Measurements from ENCODE around the gene DMD.

- TF ChIP-seq MAX (IDR thresholded peaks at IDR 0.05) (no peak), CTCF (IDR thresholded peaks at IDR 0.05; ENCODE audit: control extremely low read depth in 1 of 3, insufficient read depth in 1 of 3, low read depth in 1 of 3, low read length in 3 of 3) (no peak), ZNF274 (IDR thresholded peaks at IDR 0.05; ENCODE audit: borderline replicate concordance, extremely low read depth, low read length) (no peak), CHD1 (IDR thresholded peaks at IDR 0.05; ENCODE audit: low read depth, low read length) (no peak), EZH2 (IDR thresholded peaks at IDR 0.05; ENCODE audit: low read depth, low read length, severe bottlenecking) (no peak), POLR2AphosphoS5 (IDR thresholded peaks at IDR 0.05; ENCODE audit: low read depth, low read length) (no peak), RAD21 (IDR thresholded peaks at IDR 0.05 in 1 of 2, conservative IDR thresholded peaks at IDR 0.05 in 1 of 2; ENCODE audit: low read depth in 2 of 2, low read length in 2 of 2) (no peak), TAF7 (optimal IDR thresholded peaks at IDR 0.05; ENCODE audit: borderline replicate concordance, low read depth, low read length) (no peak)
- TF ChIP-seq, protein P1, sequence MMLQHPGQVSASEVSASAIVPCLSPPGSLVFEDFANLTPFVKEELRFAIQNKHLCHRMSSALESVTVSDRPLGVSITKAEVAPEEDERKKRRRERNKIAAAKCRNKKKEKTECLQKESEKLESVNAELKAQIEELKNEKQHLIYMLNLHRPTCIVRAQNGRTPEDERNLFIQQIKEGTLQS (IDR thresholded peaks at IDR 0.05; ENCODE audit: insufficient read depth, low read depth, low read length) = no peak
These were observed 149.3 kb downstream of the DMD start for GRCh38 chrX:33062041-33062440.

Measured in H1 (cell line).